GM18517 (cell line): ENCODE results near the gene MEX3A.
"Not testable (repeated sequence)": the region's sequence is repeated elsewhere in the genome, so short reads cannot be mapped to it uniquely, and the experiment has no call there.

Source experiments
- ATAC-seq: cut with Tn5 transposase; IDR thresholded peaks from one replicate; pipeline ENCODE4 v1.9.1; 2021; ENCODE audit warnings: mild to moderate bottlenecking, moderate library complexity; ENCODE audit not compliant: unreplicated experiment

Gene MEX3A

GRCh38 chr1:156056326-156056849, 25.9 kb downstream of the MEX3A start:
- ATAC-seq: no peak

GRCh38 chr1:156055281-156056048, 26.8 kb downstream of the MEX3A start:
- ATAC-seq: no peak

- ATAC-seq: peak; percentile 77
These were observed 27.6 kb downstream of the MEX3A start, which contains the start of gene LAMTOR2 for GRCh38 chr1:156054500-156055280. LAMTOR2 (plus strand) TSS chr1:156054782; CDS start chr1:156054890, 108 bp downstream.

GRCh38 chr1:156053768-156054499, 28.3 kb downstream of the MEX3A start, which contains the start of gene UBQLN4:
UBQLN4 (minus strand) TSS chr1:156053798; CDS start chr1:156053701, 97 bp downstream.
- ATAC-seq: peak; percentile 21

DNA sequence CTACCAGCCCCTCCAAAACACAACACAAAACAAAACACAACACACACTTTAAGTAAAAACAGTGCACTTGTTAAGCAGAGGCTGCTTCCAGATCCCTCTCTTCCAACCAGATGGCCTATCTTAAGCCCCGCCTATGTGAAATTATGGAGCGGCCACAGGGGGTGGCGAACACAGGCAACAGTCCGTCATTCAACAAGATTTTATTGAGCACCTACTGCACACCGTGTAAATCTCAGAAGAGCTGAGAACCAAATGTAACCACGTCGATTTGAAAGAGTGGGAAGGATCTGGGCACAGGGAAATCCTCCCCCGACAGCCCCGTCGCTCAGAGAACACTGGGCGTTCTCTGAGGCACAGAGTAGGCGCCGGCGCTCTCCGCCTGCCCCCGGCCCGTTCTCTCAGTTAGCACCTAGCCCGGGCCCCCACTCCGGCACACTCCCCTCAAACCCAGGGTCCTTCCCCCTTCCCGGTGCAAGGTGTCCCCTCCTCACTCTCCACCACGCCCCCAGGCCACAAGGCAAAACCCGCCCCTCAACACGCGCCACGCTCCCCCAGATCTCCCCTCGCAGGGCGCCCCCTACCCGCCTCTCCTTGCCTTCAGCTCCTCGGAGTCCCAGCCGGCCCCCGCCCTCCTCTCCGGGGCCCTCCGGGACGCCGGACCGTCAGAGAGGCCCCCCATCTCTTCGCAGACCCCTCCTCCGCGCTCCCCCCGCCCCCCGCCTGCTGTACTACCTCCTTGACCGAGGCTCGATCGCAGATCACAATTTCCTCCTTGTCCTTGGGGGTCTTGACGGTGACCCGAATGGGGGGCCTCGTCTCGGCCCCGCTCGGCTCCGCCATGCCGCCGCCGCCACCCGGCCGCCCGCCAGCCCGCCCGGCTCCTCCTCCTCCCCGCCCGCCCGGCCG, 29.1 kb downstream of the MEX3A start:
- ATAC-seq: no peak

- no peak for ATAC-seq
These were observed 31.1 kb downstream of the MEX3A start for GRCh38 chr1:156051011-156051725.

- ATAC-seq: no peak
These were observed 31.9 kb downstream of the MEX3A start for GRCh38 chr1:156050376-156050775.

- no peak for ATAC-seq
These were observed 33.5 kb downstream of the MEX3A start for GRCh38 chr1:156048663-156049258.

- ATAC-seq: no peak
These were observed 37.2 kb downstream of the MEX3A start for GRCh38 chr1:156045076-156045475.

GRCh38 chr1:156042828-156043227, 39.4 kb downstream of the MEX3A start:
- ATAC-seq: no peak

DNA sequence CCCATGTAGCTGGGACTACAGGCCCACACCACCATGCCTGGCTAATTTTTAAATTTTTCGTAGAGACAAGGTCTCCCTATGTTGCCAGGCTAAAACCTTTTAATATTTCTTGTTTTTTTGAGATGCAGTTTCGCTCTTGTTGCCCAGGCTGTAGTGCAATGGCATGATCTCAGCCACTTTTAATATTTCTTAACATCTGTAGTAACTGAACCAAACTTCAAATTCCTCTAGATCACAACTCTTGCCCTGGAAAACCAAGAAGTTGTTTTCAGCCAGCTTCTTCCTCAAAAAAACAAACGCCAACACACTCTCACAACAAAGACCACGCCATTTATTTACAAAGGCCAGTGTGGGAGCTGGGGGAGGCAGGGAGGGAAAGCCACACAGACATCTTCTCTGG, 47.3 kb downstream of the MEX3A start:
- not testable (repeated sequence) for ATAC-seq

- ATAC-seq: no peak
These were observed 49.3 kb downstream of the MEX3A start for GRCh38 chr1:156033011-156033410.

GRCh38 chr1:156026588-156026987, 55.7 kb downstream of the MEX3A start:
- ATAC-seq: no peak

DNA sequence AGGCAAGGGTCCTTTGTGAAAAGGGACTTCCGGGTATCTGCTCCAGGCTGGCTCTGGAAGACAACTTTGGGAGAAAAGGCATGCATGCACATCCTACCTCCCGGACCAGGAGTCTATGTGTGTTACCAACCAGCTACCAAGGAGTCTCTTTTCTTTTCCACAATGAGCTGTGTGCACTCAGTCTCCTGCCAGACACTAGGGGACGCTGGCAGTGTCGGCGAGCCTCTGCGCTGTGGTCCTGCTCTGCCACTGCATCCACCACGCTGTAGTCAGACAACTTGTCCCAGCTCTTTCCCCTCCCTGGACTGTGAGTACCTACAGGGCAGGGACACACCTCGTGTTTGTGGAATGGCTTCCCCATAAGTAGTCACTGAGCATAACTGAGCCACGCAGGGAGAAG, 56.4 kb downstream of the MEX3A start:
- no peak for ATAC-seq

GRCh38 chr1:156024801-156025200, 57.5 kb downstream of the MEX3A start:
- no peak for ATAC-seq
